ENCODE measurements around the gene KRT71.

KRT71 gene

DNA sequence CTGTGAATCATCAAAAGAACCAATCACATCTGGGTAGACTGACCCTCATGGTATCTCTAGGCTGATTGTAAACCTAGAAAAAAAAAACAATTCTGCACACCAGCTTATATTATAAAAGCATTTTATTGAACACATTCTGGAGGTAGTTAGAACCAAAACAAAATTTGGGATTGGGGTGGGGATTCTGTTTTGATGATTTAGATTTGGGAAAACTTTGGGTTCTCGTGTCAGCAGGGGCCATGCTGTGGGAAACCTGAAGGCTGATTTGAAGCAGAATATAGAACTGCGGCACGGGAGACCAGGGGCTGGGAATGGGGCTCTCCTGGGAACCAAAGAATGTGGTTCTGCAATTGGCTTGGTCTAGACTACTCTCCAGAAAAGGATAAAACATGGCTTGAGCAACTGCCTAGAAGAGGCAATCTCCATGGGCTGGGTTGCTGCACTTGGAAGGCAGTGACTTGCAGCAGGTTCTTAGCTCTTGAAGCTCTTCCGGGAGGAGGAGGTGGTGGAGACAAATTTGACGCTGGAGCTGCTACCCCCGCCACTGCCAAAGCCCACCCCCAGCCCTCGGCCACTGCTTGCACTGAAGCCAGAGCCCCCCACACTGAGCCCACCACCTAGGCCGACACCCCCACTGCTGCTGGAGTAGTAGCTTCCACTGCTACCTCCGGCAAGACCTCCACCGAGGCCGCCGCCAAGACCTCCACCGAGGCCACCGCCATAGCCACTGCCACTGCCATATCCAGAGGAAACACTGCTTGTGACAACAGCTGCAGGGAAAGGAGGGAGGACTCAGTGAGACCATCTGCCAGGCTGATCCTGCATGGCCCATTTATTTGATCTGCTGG is 38.2 kb downstream of the KRT71 start:
- Histone ChIP-seq H3K27ac (no peak overlapping the region), H3K36me3 (no peaks in the 10 kb centered on the region)
- TF ChIP-seq CTCF (IDR thresholded peaks at IDR 0.05; ENCODE audit: low read depth, low read length): no peak

GRCh38 chr12:52513736-52514135 is 39.2 kb downstream of the KRT71 start:
- Histone ChIP-seq H3K27ac (no peak overlapping the region), H3K9me3 (ENCODE audit: severe bottlenecking) (peaks cover 11% of the 10 kb centered on the region), H3K4me3 (ENCODE audit: low read depth, low read length) (no peak overlapping the region), H3K27me3 (ENCODE audit: insufficient read depth, low read depth, severe bottlenecking) (peaks cover 83% of the 10 kb centered on the region), H3K36me3 (no peaks in the 10 kb centered on the region)
- DNase-seq: no peak
- no peak for TF ChIP-seq CTCF (IDR thresholded peaks at IDR 0.05; ENCODE audit: low read depth, low read length)

More for the DNA sequence above, 38.2 kb downstream of the KRT71 start:
- Histone ChIP-seq H3K4me3 (ENCODE audit: low read depth, low read length) (no peak overlapping the region), H3K9me3 (ENCODE audit: severe bottlenecking) (peaks cover 11% of the 10 kb centered on the region), H3K27me3 (ENCODE audit: insufficient read depth, low read depth, severe bottlenecking) (peaks cover 91% of the 10 kb centered on the region)
- DNase-seq: no peak

DNA sequence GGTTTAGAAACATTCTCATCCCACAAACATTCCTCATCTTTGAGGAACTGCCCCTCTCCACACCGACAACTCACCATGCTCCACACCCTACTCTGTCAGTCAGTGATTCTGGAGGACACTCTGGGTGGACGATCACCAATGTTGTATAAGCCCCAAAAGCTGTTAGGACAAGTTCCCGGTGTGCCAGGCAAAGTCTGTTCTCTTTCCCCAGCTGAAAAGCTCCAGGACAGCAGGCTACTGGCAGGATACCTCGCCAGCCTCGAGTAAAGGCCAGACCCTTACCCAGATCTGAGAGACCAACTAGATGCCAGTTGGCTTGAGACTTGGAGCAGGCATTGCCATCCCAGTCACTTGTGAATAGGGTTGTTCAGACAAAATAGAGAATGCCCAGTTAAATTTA is 44.7 kb downstream of the KRT71 start:
- Histone ChIP-seq H3K27ac (no peak overlapping the region), H3K9me3 (ENCODE audit: severe bottlenecking) (peaks cover 11% of the 10 kb centered on the region), H3K36me3 (no peaks in the 10 kb centered on the region), H3K27me3 (ENCODE audit: insufficient read depth, low read depth, severe bottlenecking) (peaks cover 62% of the 10 kb centered on the region), H3K4me3 (ENCODE audit: low read depth, low read length) (no peak overlapping the region)
- no peak for DNase-seq
- no peak for TF ChIP-seq CTCF (IDR thresholded peaks at IDR 0.05; ENCODE audit: low read depth, low read length)

DNA sequence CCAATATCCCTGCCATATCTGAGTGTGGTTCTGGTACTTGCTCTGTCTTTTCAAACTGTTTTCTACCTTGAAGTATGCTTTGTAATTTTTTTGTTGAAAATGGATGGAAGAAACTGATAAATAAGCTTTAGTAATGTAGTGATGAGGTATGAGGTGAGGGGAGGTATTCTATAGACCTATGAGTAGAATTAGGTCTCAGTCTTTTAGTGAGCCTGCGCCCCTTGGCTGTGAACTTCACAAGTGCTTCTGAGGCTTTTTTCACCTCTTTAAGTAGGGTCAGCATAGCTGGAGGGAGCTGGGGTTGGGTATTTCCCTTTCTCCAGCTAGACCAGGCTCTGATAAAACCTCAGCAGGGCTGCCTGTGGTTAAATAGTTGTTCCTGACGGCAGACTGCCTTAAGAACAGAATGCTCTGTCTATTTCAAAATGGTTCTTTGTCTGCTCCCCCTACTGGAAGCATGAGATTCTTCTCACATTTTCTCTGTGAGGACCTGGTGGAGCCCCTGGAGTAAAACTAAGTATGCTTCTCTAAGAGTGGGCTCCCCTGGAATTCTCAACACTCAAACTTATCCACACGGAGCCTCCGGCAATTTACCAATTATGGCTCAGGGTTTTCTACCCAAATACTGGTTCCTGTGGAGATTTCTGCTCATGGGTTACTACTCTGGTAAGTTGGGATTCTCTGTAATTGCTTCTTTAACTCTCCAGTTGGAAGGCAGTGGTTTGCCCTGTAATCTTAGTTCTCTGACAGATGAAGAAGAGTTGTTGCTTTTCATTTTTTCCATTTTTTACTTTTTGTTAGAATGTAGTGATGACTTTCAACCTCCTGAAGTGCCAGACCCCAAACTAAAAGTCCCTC is 45.9 kb downstream of the KRT71 start:
- Histone ChIP-seq H3K9me3 (ENCODE audit: severe bottlenecking) (peaks cover 11% of the 10 kb centered on the region), H3K4me3 (ENCODE audit: low read depth, low read length) (no peak overlapping the region), H3K27me3 (ENCODE audit: insufficient read depth, low read depth, severe bottlenecking) (peaks cover 55% of the 10 kb centered on the region), H3K36me3 (no peaks in the 10 kb centered on the region), H3K27ac (no peak overlapping the region)
- TF ChIP-seq CTCF (IDR thresholded peaks at IDR 0.05; ENCODE audit: low read depth, low read length): peak; percentile 45
- DNase-seq: no peak

DNA sequence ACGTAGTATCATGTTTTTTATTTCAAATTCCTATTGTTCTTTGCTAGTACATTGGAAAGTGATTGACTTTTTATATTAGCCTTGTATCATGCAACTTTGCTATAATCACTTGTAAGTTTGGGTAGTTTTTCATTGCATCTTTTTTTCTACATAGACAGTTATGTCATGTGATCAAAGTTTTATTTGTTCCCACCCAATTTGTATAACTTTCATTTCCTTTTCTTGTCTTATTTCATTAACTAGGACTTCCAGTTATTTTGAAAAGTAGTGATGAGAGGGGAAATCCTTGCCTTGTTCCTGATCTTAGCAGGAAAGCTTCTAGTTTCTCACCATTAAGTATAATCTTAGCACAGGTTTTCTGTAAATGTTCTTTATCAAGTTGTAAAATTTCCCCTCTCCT is 50.1 kb downstream of the KRT71 start:
- TF ChIP-seq CTCF (IDR thresholded peaks at IDR 0.05; ENCODE audit: low read depth, low read length): no peak
- DNase-seq: no peak
- Histone ChIP-seq H3K27me3 (ENCODE audit: insufficient read depth, low read depth, severe bottlenecking) (peaks cover 59% of the 10 kb centered on the region), H3K36me3 (no peaks in the 10 kb centered on the region), H3K27ac (no peak overlapping the region), H3K9me3 (ENCODE audit: severe bottlenecking) (peaks cover 6% of the 10 kb centered on the region), H3K4me3 (ENCODE audit: low read depth, low read length) (no peak overlapping the region)
